GM12874 (cell line): ENCODE data around the gene NUP214.

Experiments used
- TF ChIP-seq, protein P1 (sequence below): IDR thresholded peaks from 2 replicates; pipeline ENCODE4 v1.5.1; 2011; ENCODE audit warnings: low read depth, mild to moderate bottlenecking, control low read depth, low read length, moderate library complexity; ENCODE audit not compliant: insufficient read depth

The NUP214 gene

DNA sequence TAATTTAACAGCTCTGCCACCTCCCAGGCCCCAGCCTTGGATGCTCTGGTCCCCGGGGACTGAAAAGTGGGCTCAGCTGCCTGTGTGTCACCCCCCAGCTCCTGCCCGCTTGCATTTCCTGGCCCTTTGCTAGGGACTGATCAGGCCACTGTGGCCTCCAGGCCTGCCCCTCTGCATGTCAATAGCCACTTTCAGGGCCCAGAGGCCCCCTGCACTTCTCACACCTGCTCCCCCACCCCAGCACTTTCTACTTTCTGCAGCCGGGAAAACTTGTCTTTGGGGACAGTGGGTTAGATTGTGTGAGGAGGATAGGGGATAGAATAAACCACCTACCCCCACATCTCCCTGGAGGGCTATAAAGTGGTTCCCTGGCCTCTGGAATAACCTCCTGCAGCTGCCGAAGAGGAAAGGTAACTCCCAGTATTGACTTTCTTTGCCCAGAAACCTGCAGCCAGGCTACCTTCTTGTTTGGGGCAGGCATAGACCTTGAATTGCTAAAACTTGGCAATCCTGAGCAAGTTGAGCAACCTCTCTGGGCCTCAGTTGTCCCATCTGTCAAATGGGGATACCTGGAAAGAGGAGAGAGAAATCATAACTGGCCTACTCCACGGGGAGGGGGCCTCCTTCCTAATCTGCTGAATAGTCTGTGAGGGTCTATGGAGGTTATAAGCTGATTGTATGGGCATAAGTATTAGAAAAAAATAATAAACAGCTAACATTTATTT, 21.2 kb upstream of the NUP214 start:
- TF ChIP-seq, protein P1, sequence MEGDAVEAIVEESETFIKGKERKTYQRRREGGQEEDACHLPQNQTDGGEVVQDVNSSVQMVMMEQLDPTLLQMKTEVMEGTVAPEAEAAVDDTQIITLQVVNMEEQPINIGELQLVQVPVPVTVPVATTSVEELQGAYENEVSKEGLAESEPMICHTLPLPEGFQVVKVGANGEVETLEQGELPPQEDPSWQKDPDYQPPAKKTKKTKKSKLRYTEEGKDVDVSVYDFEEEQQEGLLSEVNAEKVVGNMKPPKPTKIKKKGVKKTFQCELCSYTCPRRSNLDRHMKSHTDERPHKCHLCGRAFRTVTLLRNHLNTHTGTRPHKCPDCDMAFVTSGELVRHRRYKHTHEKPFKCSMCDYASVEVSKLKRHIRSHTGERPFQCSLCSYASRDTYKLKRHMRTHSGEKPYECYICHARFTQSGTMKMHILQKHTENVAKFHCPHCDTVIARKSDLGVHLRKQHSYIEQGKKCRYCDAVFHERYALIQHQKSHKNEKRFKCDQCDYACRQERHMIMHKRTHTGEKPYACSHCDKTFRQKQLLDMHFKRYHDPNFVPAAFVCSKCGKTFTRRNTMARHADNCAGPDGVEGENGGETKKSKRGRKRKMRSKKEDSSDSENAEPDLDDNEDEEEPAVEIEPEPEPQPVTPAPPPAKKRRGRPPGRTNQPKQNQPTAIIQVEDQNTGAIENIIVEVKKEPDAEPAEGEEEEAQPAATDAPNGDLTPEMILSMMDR, result no peak

DNA sequence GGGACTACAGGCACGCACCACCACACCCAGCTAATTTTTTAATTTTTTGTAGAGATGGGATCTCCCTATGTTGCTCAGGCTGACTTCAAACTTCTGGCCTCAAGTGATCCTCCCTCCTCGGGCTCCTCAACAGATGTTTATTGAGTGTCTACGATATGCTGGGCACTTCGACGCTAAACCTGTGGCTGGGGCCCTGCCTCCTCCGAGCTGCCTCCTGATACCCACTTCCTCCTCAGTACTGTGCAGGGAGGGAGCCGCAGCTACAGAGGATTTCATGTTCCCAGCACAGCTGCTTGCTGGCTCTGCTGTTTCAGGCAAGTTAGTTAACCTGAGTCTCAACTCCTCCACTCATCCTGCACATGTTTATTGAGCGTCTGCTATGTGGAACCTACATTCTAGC, 19.4 kb upstream of the NUP214 start:
- TF ChIP-seq, protein P1, result no peak

DNA sequence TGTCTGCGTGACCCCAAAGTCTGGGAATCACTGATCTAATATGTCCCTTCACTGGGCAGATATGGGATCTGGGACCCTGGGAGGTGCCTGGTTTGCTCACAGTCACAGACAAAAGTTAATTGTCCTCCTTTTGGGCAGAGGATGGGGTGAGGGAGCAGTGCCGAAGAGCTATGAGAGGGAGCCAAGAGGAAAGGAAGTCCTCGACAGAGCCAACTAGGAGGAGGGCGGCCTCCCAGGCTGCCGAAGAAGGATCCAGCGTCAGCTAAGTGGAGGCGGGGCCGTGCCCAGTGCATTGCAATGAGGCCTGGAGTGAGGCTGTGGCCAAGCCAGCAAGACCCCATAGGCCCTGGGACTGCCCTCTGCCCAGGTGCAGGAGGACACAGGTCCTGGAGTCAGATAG, 17.6 kb upstream of the NUP214 start:
- TF ChIP-seq, protein P1, result no peak

DNA sequence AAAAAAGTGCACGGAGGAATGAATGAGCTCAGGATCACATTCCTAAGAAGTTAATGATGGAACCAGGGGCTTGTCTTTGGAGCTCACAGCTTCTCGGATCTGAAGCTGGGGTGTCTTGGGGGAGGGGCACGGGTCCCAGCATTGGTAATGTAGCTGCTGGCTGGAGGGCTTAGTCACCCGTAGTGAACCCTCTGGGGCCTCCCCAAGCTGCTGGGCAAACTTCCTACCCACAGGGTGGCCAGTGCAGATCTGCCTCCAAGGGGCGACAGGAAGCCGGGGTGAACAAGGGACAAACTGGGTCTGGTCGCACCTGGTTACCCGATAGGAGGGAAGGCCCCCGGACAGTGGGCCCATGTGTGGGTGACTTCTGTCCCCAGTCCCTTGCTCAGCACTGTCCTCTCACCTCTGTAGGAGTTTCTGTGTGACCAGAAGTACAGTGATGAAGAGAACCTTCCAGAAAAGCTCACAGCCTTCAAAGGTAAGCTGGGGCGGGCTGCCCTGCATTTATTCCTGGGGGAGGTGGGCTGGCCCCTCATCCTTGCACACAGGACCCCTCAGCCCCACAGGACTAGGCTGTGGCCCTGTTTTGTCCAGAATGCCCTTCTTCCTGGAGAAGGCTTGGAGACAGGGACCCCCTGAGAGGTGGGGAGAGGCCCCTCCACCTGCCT, 14.1 kb upstream of the NUP214 start:
- TF ChIP-seq, protein P1, result no peak

DNA sequence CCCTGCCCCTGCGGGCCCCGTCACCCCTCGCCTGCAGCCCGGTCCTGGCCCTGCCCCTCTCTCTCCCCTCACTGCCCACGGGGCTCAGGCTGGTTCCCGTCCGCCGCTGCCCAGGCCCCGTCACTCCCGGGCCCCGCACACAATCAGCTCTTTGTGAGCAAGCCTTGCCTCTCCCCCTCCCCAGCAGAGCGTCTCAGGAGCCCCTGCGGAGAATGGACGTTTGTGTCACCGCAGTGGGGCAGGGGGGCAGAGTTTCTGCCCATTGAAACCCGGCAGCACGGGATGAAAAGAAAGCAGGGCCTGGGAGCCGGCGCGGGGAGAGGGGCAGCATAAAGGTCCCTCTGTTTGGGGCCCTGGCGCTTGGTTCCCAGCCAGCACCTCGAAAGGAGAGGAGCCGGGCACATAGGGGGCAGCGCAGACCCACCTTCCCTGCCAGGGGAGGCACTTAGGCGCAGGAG, 13.5 kb upstream of the NUP214 start:
- TF ChIP-seq, protein P1, result no peak

DNA sequence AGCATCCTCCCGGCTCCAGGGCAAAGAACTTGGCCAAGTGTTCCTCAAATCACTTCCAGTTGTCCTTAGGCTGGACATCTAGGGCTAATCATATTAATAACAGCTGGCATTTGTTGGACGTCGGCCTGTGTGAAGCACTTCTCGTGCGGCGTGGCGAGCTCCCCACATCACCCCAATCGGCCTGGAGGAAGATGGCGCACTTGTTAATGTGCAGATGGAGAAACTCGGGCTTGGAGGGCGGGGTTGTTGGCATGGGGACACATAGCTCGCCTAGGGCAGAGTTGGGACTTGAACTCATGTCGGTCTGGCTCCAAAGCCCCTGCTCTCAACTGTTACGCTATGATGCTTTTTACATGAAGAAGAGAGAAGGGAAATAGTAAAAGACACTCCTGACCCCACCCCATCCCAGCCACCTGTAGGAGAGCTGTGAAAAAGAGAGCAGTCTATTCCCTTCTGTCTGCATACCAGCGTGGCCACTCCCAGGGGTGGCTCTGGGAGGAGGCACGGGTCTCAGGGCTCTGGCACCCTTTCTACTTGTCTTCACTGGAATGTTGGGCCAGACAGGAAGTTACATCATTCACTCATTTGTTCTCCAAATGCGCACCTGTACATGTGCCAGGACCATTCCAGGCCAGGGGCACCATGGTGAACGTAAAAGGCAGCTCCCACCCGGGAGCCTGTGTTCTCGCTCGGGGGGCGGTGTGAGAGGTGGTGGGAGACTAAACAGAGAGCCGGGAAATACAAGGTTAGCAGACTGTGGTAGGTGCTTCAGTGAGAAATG, 12.8 kb upstream of the NUP214 start:
- TF ChIP-seq, protein P1, result no peak

DNA sequence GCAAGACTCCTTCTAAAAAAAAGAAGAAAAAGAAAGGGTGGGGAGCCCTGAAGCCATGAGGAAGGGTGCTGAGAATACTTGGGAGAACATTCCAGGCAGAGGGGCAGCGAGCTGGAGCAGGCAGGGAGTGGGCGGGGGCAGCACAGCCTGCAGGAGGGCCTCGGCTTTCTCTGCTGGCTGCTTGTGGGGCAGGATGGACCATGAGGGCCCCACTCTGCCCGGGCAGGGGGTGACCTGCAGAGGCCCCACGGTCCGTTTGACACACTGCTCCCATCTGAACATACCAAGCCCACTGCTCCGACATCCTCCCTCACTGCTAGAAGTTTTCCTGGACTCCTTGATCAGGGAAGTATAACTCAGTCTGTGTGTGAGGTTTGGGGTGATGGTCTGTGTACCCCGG, 11.7 kb upstream of the NUP214 start:
- TF ChIP-seq, protein P1, result no peak
